MM.1S (cell line): Measurements from ENCODE around the gene MVP.
"Not testable (repeated sequence)": the region's sequence is repeated elsewhere in the genome, so short reads cannot be mapped to it uniquely, and the experiment has no call there.

Source experiments
- CTCF ChIP-seq: fragments of 300-600 bp; sonication (generic); IDR thresholded peaks from 2 replicates; pipeline ENCODE4 v1.5.1; 2016; ENCODE audit warnings: antibody characterized with exemption, low read length, mixed read lengths
- EZH2 ChIP-seq: fragments of 300-600 bp; sonication (generic); optimal IDR thresholded peaks from 2 replicates; pipeline ENCODE3; 2017; ENCODE audit warnings: low read depth, mild to moderate bottlenecking, antibody characterized with exemption, low read length, mixed read lengths

- not testable (repeated sequence) for TF ChIP-seq CTCF, EZH2
Measured at GRCh38 chr16:29793153-29793552, 27.1 kb upstream of the MVP start.
